ENCODE measurements around the gene ZNF92.
"Not testable (repeated sequence)": the region's sequence is repeated elsewhere in the genome, so short reads cannot be mapped to it uniquely, and the experiment has no call there.

The ZNF92 gene

GRCh38 chr7:65339257-65339656, 34.4 kb upstream of the ZNF92 start:
- TF ChIP-seq, protein P1, sequence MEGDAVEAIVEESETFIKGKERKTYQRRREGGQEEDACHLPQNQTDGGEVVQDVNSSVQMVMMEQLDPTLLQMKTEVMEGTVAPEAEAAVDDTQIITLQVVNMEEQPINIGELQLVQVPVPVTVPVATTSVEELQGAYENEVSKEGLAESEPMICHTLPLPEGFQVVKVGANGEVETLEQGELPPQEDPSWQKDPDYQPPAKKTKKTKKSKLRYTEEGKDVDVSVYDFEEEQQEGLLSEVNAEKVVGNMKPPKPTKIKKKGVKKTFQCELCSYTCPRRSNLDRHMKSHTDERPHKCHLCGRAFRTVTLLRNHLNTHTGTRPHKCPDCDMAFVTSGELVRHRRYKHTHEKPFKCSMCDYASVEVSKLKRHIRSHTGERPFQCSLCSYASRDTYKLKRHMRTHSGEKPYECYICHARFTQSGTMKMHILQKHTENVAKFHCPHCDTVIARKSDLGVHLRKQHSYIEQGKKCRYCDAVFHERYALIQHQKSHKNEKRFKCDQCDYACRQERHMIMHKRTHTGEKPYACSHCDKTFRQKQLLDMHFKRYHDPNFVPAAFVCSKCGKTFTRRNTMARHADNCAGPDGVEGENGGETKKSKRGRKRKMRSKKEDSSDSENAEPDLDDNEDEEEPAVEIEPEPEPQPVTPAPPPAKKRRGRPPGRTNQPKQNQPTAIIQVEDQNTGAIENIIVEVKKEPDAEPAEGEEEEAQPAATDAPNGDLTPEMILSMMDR (IDR thresholded peaks at IDR 0.05; ENCODE audit: low read depth, low read length, poor library complexity, severe bottlenecking) = no peak
- TF ChIP-seq EZH2phosphoT487 (IDR thresholded peaks at IDR 0.05; ENCODE audit: borderline replicate concordance, low read length) = no peak
- H3K79me2 ChIP-seq (ENCODE audit: control insufficient read depth, low read length) = no peaks in the 10 kb centered on the region

GRCh38 chr7:65342723-65343629, 30.7 kb upstream of the ZNF92 start:
- peaks cover 7% of the 10 kb centered on the region; the same call in 1 of the 2 replicates for H3K9me3 ChIP-seq (ENCODE audit: control insufficient read depth, insufficient read depth, low read length)
- no peaks in the 10 kb centered on the region for H3K9me2 ChIP-seq (replicated peaks; ENCODE audit: control insufficient read depth, low read length)
- no peaks in the 10 kb centered on the region for H4K20me1 ChIP-seq (ENCODE audit: control insufficient read depth, insufficient read depth, low read depth, low read length)
- H3K27me3 ChIP-seq (ENCODE audit: control insufficient read depth, low read length) = no peaks in the 10 kb centered on the region
- peaks cover 9% of the 10 kb centered on the region for H3K36me3 ChIP-seq (ENCODE audit: control insufficient read depth, low read length)
- no peak overlapping the region for H3K4me3 ChIP-seq (ENCODE audit: low read length)
- no peaks in the 10 kb centered on the region for H3K79me2 ChIP-seq (ENCODE audit: control insufficient read depth, low read length)
- no peak for TF ChIP-seq EZH2phosphoT487 (IDR thresholded peaks at IDR 0.05; ENCODE audit: borderline replicate concordance, low read length)
- TF ChIP-seq, protein P1 (IDR thresholded peaks at IDR 0.05; ENCODE audit: low read depth, low read length, poor library complexity, severe bottlenecking) = no peak
- no peak overlapping the region for H3K27ac ChIP-seq (ENCODE audit: low read depth, low read length)
- H3K4me1 ChIP-seq (ENCODE audit: control insufficient read depth, low read length) = peaks cover 8% of the 10 kb centered on the region
- no peaks in the 10 kb centered on the region for H3F3A ChIP-seq (ENCODE audit: control insufficient read depth, insufficient read depth)
- H3K4me2 ChIP-seq (ENCODE audit: low read length) = no peak overlapping the region

More at GRCh38 chr7:65339257-65339656, 34.4 kb upstream of the ZNF92 start:
- Histone ChIP-seq H3K4me2 (ENCODE audit: low read length) (no peak overlapping the region), H3K27me3 (ENCODE audit: control insufficient read depth, low read length) (no peaks in the 10 kb centered on the region), H4K20me1 (ENCODE audit: control insufficient read depth, insufficient read depth, low read depth, low read length) (no peaks in the 10 kb centered on the region), H3K4me1 (ENCODE audit: control insufficient read depth, low read length) (peaks cover 10% of the 10 kb centered on the region), H3F3A (ENCODE audit: control insufficient read depth, insufficient read depth) (no peaks in the 10 kb centered on the region), H3K27ac (ENCODE audit: low read depth, low read length) (no peak overlapping the region), H3K36me3 (ENCODE audit: control insufficient read depth, low read length) (peaks cover 9% of the 10 kb centered on the region), H3K9me3 (ENCODE audit: control insufficient read depth, insufficient read depth, low read length) (no peaks in the 10 kb centered on the region), H3K4me3 (ENCODE audit: low read length) (no peak overlapping the region), H3K9me2 (replicated peaks; ENCODE audit: control insufficient read depth, low read length) (no peaks in the 10 kb centered on the region)

DNA sequence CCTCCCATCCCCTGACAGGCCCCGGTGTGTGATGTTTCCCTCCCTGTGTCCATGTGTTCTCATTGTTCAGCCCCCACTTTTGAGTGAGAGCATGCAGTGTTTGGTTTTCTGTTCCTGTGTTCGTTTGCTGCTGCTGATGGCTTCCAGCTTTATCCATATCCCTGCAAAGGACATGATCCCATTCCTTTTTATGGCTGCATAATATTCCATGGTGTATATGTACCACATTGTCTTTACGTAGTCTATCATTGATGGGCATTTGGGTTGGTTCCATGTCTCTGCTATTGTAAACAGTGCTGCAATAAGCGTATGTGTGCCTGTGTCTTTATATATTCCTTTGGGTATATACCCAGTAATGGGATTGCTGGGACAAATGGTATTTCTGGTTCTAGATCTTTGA, 29.1 kb upstream of the ZNF92 start:
- not testable (repeated sequence) for H3K27ac ChIP-seq (ENCODE audit: low read depth, low read length); H3K4me2 ChIP-seq (ENCODE audit: low read length)

DNA sequence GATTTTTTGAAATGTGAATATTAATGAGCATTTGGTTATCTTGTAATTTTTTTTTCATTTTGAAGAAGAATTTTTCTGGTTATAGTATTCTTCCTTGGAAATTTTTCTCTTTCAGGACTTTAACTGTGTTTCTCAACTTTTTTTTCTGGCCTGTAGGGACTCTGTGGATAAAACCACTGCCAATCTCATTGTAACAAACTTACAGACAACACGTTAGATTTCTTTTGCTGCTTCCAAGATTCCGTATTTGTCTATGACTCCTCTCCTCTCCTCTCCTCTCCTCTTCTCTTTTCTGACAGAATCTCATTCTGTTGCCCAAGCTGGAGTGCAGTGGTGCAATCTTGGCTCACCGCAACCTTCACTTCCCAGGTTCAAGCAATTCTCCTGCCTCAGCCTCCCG, 19.4 kb upstream of the ZNF92 start:
- Histone ChIP-seq H3K9me3 (ENCODE audit: control insufficient read depth, insufficient read depth, low read length) (no peaks in the 10 kb centered on the region), H3K27ac (ENCODE audit: low read depth, low read length) (no peak overlapping the region), H3K9me2 (replicated peaks; ENCODE audit: control insufficient read depth, low read length) (no peaks in the 10 kb centered on the region), H3K4me2 (ENCODE audit: low read length) (no peak overlapping the region), H4K20me1 (ENCODE audit: control insufficient read depth, insufficient read depth, low read depth, low read length) (no peaks in the 10 kb centered on the region), H3K4me1 (ENCODE audit: control insufficient read depth, low read length) (no peaks in the 10 kb centered on the region), H3K79me2 (ENCODE audit: control insufficient read depth, low read length) (no peaks in the 10 kb centered on the region), H3F3A (ENCODE audit: control insufficient read depth, insufficient read depth) (peaks cover 5% of the 10 kb centered on the region), H3K36me3 (ENCODE audit: control insufficient read depth, low read length) (no peaks in the 10 kb centered on the region), H3K27me3 (ENCODE audit: control insufficient read depth, low read length) (no peaks in the 10 kb centered on the region), H3K4me3 (ENCODE audit: low read length) (no peak overlapping the region)
- TF ChIP-seq EZH2phosphoT487 (IDR thresholded peaks at IDR 0.05; ENCODE audit: borderline replicate concordance, low read length) = no peak
- TF ChIP-seq, protein P1 (IDR thresholded peaks at IDR 0.05; ENCODE audit: low read depth, low read length, poor library complexity, severe bottlenecking) = no peak

More for the DNA sequence above, 29.1 kb upstream of the ZNF92 start:
- H3F3A ChIP-seq (ENCODE audit: control insufficient read depth, insufficient read depth); H4K20me1 ChIP-seq (ENCODE audit: control insufficient read depth, insufficient read depth, low read depth, low read length); H3K9me3 ChIP-seq (ENCODE audit: control insufficient read depth, insufficient read depth, low read length); H3K4me3 ChIP-seq (ENCODE audit: low read length); H3K36me3 ChIP-seq (ENCODE audit: control insufficient read depth, low read length); H3K9me2 ChIP-seq (replicated peaks; ENCODE audit: control insufficient read depth, low read length); H3K4me1 ChIP-seq (ENCODE audit: control insufficient read depth, low read length); H3K79me2 ChIP-seq (ENCODE audit: control insufficient read depth, low read length); H3K27me3 ChIP-seq (ENCODE audit: control insufficient read depth, low read length): not testable (repeated sequence)
